ENCODE measurements around the gene UCN.
A peak's percentile ranks its signal among the peaks of the same experiment; 100 is the strongest.

UCN gene

DNA sequence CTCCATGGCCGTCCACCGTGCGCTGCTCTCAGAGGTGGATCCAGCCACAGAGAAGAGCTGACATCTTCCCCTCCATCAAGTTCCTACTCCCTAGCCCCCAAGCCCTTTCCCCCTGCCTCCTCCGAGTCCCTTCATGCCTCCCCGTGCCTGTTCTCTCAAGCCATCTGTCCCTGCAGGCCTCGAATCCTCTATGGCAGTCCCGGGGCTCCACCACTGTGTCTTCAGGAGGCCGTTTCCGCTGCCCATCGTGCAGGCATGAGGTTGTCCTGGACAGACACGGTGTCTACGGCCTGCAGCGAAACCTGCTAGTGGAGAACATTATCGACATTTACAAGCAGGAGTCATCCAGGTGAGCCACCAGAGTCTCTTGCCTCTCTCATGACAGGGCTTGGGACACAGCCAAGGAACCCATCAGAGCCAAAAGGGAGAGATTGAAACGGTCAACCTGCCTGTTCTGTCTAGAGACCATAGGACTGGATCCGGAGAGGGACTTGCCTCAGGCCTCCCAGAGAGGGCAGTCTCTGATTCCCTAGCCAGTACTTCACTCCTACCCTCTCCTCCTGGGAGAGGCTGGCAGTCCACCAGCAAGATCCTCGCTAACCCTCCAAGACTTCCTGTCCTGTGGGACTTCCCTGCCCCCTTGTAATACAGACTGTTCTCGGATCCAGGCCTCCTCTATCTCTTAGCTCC is 9.7 kb downstream of the UCN start:
- TF ChIP-seq, protein P1, sequence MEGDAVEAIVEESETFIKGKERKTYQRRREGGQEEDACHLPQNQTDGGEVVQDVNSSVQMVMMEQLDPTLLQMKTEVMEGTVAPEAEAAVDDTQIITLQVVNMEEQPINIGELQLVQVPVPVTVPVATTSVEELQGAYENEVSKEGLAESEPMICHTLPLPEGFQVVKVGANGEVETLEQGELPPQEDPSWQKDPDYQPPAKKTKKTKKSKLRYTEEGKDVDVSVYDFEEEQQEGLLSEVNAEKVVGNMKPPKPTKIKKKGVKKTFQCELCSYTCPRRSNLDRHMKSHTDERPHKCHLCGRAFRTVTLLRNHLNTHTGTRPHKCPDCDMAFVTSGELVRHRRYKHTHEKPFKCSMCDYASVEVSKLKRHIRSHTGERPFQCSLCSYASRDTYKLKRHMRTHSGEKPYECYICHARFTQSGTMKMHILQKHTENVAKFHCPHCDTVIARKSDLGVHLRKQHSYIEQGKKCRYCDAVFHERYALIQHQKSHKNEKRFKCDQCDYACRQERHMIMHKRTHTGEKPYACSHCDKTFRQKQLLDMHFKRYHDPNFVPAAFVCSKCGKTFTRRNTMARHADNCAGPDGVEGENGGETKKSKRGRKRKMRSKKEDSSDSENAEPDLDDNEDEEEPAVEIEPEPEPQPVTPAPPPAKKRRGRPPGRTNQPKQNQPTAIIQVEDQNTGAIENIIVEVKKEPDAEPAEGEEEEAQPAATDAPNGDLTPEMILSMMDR (IDR thresholded peaks at IDR 0.05; ENCODE audit: low read depth, low read length): no peak
- H3K4me3 ChIP-seq (replicated peaks in 1 of 2; ENCODE audit: low read depth in 2 of 2, low read length in 2 of 2): no peak overlapping the region
- peak in 1 of 2 donors; percentile 51 for DNase-seq (ENCODE audit: low read depth in 2 of 2)

DNA sequence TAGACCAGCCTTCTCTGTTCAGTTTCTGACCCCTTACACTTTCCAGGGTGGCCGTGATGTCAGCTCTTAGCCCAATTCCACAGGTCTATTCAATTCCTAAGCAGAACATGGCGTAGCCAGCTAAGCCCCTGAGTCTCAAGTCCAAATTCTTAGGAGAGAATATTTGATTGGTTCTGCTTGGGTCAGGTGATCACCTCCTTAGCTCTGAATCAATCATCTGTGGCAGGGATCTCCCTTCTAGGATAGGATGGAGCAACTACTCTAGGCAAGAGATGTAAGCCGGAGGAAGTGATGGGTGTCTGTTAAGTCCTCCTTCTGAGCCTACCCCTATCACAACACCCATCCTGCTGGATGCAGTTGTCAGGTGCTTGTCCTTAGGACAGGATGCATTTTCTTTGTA is 11.1 kb downstream of the UCN start:
- TF ChIP-seq, protein P1 (IDR thresholded peaks at IDR 0.05; ENCODE audit: low read depth, low read length): no peak
- no peak for DNase-seq (ENCODE audit: low read depth in 2 of 2)
- H3K4me3 ChIP-seq (replicated peaks in 1 of 2; ENCODE audit: low read depth in 2 of 2, low read length in 2 of 2): no peak overlapping the region

DNA sequence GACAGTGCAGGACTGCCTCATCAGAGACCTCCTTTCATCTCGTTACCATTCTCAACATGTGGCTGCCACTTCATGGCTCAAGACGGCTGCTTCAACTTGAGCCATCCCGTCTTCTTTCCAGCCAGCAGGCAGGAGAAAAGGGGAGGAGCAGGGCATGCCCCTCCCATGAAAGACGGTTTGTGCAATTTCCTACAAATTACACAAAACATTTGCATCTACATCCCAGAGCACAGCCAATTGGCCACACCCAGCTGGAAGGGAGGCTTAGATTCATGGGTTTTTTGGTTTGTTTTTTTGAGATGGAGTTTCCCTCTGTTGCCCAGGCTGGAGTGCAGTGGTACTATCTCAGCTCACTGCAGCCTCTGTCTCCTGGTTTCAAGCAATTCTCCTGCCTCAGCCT is 11.8 kb downstream of the UCN start:
- no peak overlapping the region for H3K4me3 ChIP-seq (replicated peaks in 1 of 2; ENCODE audit: low read depth in 2 of 2, low read length in 2 of 2)
- TF ChIP-seq, protein P1 (IDR thresholded peaks at IDR 0.05; ENCODE audit: low read depth, low read length): no peak
- DNase-seq (ENCODE audit: low read depth in 2 of 2): peak in 1 of 2 donors; percentile 23

DNA sequence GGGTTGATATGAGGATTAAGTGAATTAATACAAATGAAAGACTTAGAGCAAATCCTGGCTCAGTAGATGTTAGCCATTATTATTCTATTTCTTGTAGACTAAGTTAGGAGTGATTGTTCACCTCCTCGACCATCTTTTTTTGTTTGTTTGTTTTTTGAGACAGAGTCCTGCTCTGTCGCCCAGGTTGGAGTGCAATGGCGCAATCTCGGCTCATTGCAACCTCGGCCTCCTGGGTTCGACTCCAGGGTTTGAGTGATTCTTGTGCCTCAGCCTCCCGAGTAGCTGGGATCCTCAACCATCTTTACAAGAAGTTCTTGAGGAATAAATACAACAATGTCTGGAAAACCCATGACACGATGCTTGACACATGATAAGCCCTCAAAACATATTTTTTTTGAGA is 13.3 kb downstream of the UCN start:
- H3K4me3 ChIP-seq (replicated peaks in 1 of 2; ENCODE audit: low read depth in 2 of 2, low read length in 2 of 2): no peak overlapping the region
- TF ChIP-seq, protein P1 (IDR thresholded peaks at IDR 0.05; ENCODE audit: low read depth, low read length): no peak
- no peak for DNase-seq (ENCODE audit: low read depth in 2 of 2)

DNA sequence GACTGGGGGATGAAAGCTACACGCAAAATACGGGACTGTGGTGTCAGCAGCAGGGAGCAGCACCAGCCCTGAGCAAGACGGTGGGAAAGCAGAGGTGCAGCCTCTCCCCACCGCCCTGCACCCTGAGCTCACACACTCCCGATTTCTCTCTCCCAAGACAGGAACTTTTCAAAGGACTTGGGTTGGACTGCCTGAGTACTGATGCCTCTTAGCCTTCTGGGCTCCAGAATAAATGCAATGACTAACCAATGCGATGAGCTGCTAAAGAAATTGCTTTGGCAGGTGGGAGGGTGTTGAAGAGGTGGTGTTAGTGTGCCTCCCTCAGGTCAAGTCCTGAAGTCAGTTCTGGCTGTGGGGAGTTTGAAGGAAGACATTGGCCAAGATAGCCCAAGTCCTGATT is 16.4 kb downstream of the UCN start:
- TF ChIP-seq, protein P1 (IDR thresholded peaks at IDR 0.05; ENCODE audit: low read depth, low read length): no peak
- no peak overlapping the region for H3K4me3 ChIP-seq (replicated peaks in 1 of 2; ENCODE audit: low read depth in 2 of 2, low read length in 2 of 2)
- DNase-seq (ENCODE audit: low read depth in 2 of 2): peak; percentile 25 to 29

DNA sequence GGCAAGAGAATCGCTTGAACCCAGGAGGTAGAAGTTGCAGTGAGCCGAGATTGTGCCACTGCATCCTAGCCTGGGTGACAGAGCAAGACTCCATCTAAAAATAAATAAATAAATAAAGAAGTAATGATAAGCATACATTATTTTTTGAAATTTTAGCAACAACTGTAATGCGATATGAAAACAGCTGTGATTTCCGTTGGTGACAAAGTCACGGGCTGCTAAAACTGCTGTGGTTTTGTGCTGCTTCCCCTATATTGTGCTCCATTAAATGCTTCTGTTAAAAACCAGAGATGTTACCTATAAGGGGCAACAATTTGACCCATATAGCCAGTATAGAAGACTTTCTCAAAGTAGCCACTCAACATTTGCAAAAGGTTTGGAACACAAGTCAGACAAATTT is 17.7 kb downstream of the UCN start:
- DNase-seq (ENCODE audit: low read depth in 2 of 2): no peak
- H3K4me3 ChIP-seq (replicated peaks in 1 of 2; ENCODE audit: low read depth in 2 of 2, low read length in 2 of 2): no peak overlapping the region
- TF ChIP-seq, protein P1 (IDR thresholded peaks at IDR 0.05; ENCODE audit: low read depth, low read length): no peak

DNA sequence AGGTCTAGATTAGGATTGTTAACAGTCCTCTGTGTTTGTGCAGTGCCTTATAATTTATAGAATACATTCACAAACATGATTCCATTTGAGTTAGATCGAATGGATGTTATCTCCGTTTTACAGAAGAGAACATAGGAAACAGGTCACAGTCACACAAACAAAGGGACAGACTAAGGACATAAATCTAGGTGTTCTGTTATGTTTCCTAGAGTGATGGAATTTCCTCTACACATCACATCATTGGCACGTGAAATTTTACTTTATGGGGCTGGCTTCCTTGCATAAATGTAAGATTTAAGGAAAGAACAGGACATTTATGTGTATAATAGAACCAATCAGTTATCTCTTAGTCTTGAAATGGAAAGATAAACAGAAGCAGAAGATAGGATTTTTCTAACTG is 19.6 kb downstream of the UCN start:
- DNase-seq (ENCODE audit: low read depth in 2 of 2): no peak

More for the DNA sequence above, 19.6 kb downstream of the UCN start:
- no peak overlapping the region for H3K4me3 ChIP-seq (replicated peaks in 1 of 2; ENCODE audit: low read depth in 2 of 2, low read length in 2 of 2)
- TF ChIP-seq, protein P1 (IDR thresholded peaks at IDR 0.05; ENCODE audit: low read depth, low read length): no peak

Data from cardiac fibroblast (primary cell).